ENCODE data around the gene SHISAL1.

- TF ChIP-seq, protein P1, sequence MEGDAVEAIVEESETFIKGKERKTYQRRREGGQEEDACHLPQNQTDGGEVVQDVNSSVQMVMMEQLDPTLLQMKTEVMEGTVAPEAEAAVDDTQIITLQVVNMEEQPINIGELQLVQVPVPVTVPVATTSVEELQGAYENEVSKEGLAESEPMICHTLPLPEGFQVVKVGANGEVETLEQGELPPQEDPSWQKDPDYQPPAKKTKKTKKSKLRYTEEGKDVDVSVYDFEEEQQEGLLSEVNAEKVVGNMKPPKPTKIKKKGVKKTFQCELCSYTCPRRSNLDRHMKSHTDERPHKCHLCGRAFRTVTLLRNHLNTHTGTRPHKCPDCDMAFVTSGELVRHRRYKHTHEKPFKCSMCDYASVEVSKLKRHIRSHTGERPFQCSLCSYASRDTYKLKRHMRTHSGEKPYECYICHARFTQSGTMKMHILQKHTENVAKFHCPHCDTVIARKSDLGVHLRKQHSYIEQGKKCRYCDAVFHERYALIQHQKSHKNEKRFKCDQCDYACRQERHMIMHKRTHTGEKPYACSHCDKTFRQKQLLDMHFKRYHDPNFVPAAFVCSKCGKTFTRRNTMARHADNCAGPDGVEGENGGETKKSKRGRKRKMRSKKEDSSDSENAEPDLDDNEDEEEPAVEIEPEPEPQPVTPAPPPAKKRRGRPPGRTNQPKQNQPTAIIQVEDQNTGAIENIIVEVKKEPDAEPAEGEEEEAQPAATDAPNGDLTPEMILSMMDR (IDR thresholded peaks at IDR 0.05 in 8 of 11, conservative IDR thresholded peaks at IDR 0.05 in 3 of 11), result no peak
- TF ChIP-seq POLR2A (IDR thresholded peaks at IDR 0.05), result no peak
- peak in 1 of 3 donors; percentile 40 for TF ChIP-seq POLR2AphosphoS5 (IDR thresholded peaks at IDR 0.05)
Measured at GRCh38 chr22:44200855-44201550, 111.7 kb downstream of the SHISAL1 start.
